Measurements from ENCODE around the gene UVSSA.

Gene UVSSA, protein sequence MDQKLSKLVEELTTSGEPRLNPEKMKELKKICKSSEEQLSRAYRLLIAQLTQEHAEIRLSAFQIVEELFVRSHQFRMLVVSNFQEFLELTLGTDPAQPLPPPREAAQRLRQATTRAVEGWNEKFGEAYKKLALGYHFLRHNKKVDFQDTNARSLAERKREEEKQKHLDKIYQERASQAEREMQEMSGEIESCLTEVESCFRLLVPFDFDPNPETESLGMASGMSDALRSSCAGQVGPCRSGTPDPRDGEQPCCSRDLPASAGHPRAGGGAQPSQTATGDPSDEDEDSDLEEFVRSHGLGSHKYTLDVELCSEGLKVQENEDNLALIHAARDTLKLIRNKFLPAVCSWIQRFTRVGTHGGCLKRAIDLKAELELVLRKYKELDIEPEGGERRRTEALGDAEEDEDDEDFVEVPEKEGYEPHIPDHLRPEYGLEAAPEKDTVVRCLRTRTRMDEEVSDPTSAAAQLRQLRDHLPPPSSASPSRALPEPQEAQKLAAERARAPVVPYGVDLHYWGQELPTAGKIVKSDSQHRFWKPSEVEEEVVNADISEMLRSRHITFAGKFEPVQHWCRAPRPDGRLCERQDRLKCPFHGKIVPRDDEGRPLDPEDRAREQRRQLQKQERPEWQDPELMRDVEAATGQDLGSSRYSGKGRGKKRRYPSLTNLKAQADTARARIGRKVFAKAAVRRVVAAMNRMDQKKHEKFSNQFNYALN

DNA sequence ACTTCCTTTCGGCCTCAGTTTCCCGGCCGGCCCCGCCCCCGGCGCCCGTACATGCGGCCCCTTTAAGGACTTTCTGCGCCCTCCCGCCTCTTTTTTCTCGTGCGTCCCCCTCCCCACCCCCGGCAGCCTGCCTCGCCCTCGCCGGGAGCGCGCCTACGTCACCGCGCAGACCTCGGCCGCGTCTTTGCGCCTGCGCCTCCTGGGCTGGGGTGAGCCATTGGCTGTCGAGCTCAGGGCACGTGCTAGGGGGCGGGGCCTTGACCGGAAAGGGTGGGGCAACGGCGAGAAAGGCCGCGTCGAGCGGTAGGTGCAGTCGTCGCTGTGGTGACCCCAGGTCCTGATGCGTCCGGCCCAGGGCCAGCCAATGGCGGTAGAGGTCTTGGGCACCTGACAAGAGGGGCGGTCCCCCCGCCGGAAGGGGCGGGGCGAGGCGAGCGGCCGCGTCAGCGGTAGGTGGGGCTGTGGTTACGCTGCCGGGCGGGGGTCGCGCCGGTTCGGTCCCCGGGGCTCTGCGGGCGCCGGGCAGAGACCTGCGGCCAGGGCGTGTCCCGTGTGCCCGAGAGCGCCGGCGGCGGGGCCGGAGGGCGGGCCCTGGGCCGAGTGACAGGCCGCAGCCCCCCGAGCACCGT, at the start of gene UVSSA:
Gene UVSSA (plus strand): TSS at position 428 of the 629 bp plus-strand sequence. CDS start 884 bp downstream, outside the sequence.
- H3K4me1 ChIP-seq (ENCODE audit: insufficient read depth, low read length) = peaks cover 3% of the 10 kb centered on the region; the same call in 1 of the 2 replicates
- H3K9me3 ChIP-seq (ENCODE audit: insufficient read depth, low read depth, low read length) = no peaks in the 10 kb centered on the region
- H3K4me3 ChIP-seq (ENCODE audit: low read length) = peak within 1 kb of the TSS; percentile 81
- H3K36me3 ChIP-seq (ENCODE audit: insufficient read depth, low read depth, low read length) = peaks cover 12% of the 10 kb centered on the region; the same call in 1 of the 2 replicates
- peak within 1 kb of the TSS; percentile 82; the same call in 1 of the 2 replicates for H3K9ac ChIP-seq (ENCODE audit: low read depth, low read length)
- H3K27me3 ChIP-seq (ENCODE audit: insufficient read depth, low read length) = no peaks in the 10 kb centered on the region
- H3K27ac ChIP-seq (ENCODE audit: low read length) = peak within 1 kb of the TSS; percentile 53

DNA sequence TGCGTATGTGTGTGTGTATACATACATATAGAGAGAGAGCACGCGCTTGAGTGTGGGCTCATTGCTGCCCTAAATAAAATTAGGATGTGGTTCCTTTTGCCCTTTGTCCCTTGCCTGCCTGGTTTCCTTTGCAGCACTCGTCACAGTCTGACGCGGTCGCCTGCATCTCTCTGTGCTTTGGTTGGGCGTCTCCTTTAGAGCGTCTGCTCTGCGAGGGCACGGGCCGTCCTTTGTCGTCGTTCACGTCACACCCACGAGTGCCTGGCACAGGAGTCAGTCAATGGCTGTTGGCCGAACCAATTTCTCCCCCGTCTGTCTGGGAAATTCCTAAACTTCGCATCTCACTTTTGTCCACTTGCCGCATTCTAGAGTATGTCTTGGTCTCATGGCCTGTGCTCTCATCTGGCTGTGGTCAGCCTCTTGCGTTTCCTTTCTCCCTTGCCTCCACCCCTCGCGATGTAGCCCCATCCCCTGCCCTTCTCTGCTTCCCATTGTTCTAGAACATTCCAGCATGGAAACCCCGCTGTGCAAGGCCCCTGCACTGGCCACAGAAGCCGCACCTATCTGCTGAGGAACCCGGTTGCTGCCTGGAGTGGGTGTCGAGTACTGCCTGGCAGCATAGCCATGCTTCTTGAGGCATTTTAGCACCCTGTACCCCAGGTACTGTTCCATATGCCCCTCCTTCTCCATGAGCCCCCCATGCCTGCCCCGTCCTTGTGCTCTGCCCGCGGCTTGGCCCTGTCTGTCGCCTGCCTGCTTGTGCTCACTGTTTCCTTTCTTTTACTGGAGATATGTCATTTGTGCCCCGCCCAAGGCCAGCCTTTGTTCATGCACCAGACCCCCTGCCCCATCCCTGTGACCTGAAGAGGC, 49.3 kb upstream of the UVSSA start:
- Histone ChIP-seq H3K36me3 (ENCODE audit: insufficient read depth, low read depth, low read length) (peaks cover 34% of the 10 kb centered on the region), H3K9ac (ENCODE audit: low read depth, low read length) (peak overlapping the region; percentile 13; the same call in 1 of the 2 replicates), H3K9me3 (ENCODE audit: insufficient read depth, low read depth, low read length) (no peaks in the 10 kb centered on the region), H3K27me3 (ENCODE audit: insufficient read depth, low read length) (no peaks in the 10 kb centered on the region), H3K27ac (ENCODE audit: low read length) (no peak overlapping the region), H3K4me1 (ENCODE audit: insufficient read depth, low read length) (peaks cover 5% of the 10 kb centered on the region), H3K4me3 (ENCODE audit: low read length) (no peak overlapping the region)

DNA sequence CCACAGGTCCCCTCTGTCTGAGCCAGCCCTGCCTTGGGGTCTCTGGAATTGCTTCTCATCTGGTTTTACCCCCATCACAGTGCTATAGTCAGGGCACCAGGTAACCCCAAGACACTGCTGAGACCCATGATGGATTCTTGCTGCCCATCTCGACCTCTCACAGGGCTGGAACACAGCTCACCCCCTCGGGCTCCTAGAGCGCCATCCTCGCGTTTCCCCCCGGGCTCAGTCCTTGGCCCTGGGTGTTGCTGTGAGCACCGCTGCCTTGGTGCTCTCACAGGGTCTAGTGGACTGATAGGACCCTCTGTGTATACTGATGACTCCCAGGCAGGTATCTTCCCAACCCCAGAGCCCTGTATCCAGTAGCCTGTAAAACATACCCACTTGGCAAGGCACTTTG, 48.5 kb upstream of the UVSSA start:
- Histone ChIP-seq H3K36me3 (ENCODE audit: insufficient read depth, low read depth, low read length) (peaks cover 34% of the 10 kb centered on the region), H3K9me3 (ENCODE audit: insufficient read depth, low read depth, low read length) (no peaks in the 10 kb centered on the region), H3K4me1 (ENCODE audit: insufficient read depth, low read length) (peaks cover 5% of the 10 kb centered on the region), H3K9ac (ENCODE audit: low read depth, low read length) (no peak overlapping the region), H3K4me3 (ENCODE audit: low read length) (no peak overlapping the region), H3K27me3 (ENCODE audit: insufficient read depth, low read length) (no peaks in the 10 kb centered on the region), H3K27ac (ENCODE audit: low read length) (no peak overlapping the region)

DNA sequence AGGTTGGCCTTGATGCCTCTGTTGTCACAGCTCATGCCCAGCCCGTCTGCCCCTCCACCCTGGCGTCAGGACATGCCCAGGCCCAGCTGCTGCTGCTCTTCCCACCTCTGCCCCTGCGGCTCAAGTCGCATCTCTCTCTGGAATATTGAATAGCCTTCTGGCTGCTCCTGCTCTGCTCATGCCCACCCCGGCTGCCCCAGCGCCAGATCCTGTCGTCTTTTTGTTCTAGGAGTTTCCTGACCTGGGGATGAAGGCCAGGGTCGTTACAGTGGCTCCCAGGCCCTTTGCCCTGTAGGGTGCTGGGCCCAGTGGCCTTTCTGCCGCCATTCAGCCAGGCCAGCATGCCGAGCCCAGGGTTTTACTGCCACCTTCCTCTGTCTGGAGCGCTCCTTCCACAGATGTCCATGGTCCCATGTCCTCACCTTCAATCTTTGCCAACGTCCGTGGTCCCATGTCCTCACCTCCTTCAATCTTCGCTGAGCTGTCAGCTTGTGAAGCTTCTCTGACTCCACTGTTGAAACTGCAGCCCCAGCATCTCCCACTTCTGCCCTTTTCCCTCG, 47.6 kb upstream of the UVSSA start:
- no peak overlapping the region for H3K27ac ChIP-seq (ENCODE audit: low read length)
- H3K4me1 ChIP-seq (ENCODE audit: insufficient read depth, low read length) = peaks cover 5% of the 10 kb centered on the region
- no peaks in the 10 kb centered on the region for H3K9me3 ChIP-seq (ENCODE audit: insufficient read depth, low read depth, low read length)
- H3K36me3 ChIP-seq (ENCODE audit: insufficient read depth, low read depth, low read length) = peaks cover 34% of the 10 kb centered on the region
- no peaks in the 10 kb centered on the region for H3K27me3 ChIP-seq (ENCODE audit: insufficient read depth, low read length)
- H3K9ac ChIP-seq (ENCODE audit: low read depth, low read length) = no peak overlapping the region
- no peak overlapping the region for H3K4me3 ChIP-seq (ENCODE audit: low read length)

DNA sequence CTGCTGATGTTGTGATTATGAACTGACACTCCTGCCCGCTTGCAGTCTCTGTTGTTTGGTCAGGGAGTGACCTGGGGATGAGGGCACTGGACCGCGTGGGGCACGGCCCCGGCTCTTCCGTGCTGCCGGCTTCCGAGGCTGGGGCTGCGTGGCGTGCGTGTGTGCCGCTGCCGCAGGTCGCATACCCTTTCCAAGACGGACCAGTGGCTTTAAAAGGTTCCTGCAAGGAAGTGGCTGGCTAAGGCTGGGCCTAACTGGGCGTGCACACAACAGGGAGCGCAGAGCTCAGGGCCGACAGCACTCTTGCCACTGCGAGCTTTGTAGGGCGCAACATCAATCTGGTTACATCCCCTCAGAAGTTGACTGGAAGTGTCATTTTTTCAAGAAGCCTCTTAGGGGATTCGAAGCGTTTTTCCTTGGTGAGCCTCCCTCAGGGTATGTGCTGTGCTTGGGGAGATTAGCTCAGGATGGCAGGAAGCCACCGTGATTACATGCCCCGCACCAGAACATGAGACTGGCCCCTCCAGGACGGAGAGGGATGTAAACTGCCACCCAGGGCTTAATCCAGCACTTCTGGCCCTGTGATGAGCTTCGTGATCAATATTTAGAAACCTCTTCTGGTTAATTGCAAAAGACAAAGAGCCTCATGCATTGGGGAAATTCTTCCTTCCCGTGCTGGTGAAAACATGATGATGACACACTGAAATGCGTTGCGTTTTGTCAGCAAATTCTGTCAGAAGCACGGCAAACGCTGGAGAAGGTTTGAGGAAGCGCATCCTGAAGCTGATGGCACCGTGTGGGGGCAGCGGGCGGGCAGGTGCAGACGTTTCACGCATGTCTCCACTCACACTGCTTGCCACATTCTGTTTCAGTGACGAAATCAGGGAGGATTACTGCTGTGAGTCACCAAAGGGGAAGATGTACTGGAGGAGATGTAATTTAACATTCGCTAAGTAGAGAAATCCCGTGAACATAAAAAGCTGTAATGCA, 46.2 kb upstream of the UVSSA start:
- Histone ChIP-seq H3K4me3 (ENCODE audit: low read length) (no peak overlapping the region), H3K9ac (ENCODE audit: low read depth, low read length) (no peak overlapping the region), H3K9me3 (ENCODE audit: insufficient read depth, low read depth, low read length) (no peaks in the 10 kb centered on the region), H3K36me3 (ENCODE audit: insufficient read depth, low read depth, low read length) (peaks cover 34% of the 10 kb centered on the region), H3K27me3 (ENCODE audit: insufficient read depth, low read length) (no peaks in the 10 kb centered on the region), H3K4me1 (ENCODE audit: insufficient read depth, low read length) (peaks cover 5% of the 10 kb centered on the region), H3K27ac (ENCODE audit: low read length) (no peak overlapping the region)

DNA sequence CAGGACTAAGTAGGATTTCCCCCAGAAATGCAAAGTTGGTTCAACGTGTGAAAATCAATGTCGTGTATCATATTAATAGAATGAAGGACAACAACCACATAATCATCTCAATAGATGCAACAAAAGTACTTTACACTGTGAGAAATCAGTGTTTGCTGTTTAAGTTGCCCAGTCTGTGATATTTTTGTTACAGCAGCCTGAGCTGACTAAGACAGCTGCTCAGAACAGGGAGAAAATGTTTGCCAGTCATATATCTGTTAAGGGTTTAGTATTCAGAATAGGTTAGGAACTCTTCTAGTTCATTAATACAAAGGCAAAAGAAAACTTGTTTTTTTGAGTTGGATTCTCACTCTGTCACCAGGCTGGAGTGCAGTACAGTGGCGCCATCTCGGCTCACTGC, 44.8 kb upstream of the UVSSA start:
- no peak overlapping the region for H3K9ac ChIP-seq (ENCODE audit: low read depth, low read length)
- no peak overlapping the region for H3K4me3 ChIP-seq (ENCODE audit: low read length)
- H3K4me1 ChIP-seq (ENCODE audit: insufficient read depth, low read length) = peaks cover 5% of the 10 kb centered on the region
- H3K27ac ChIP-seq (ENCODE audit: low read length) = no peak overlapping the region
- H3K27me3 ChIP-seq (ENCODE audit: insufficient read depth, low read length) = no peaks in the 10 kb centered on the region
- H3K9me3 ChIP-seq (ENCODE audit: insufficient read depth, low read depth, low read length) = no peaks in the 10 kb centered on the region
- peaks cover 28% of the 10 kb centered on the region for H3K36me3 ChIP-seq (ENCODE audit: insufficient read depth, low read depth, low read length)

DNA sequence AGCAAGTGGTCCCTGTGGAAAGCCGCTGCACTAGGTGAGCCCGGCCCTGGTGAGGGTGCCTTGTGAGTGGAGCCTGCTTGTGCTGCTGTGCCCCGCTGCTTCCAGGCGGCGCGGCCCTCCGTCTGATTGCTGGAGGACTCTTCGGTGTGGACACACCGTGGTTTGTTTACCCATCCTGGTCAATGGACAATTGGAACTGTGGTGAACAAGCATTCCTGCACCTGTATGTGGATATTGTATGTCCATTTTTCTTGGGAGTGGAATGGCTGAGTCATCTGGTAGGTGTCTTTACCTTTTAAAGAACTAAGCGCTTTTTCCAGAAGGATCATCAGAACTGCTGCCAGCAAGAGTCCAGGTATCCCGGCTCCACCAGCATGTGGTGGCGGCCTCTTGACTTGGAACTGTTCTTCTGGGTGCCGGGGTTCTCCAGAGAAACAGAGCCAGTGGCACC, 41.7 kb upstream of the UVSSA start:
- Histone ChIP-seq H3K9ac (ENCODE audit: low read depth, low read length) (no peak overlapping the region), H3K9me3 (ENCODE audit: insufficient read depth, low read depth, low read length) (no peaks in the 10 kb centered on the region), H3K27ac (ENCODE audit: low read length) (no peak overlapping the region), H3K36me3 (ENCODE audit: insufficient read depth, low read depth, low read length) (peaks cover 11% of the 10 kb centered on the region), H3K27me3 (ENCODE audit: insufficient read depth, low read length) (no peaks in the 10 kb centered on the region), H3K4me1 (ENCODE audit: insufficient read depth, low read length) (peaks cover 9% of the 10 kb centered on the region), H3K4me3 (ENCODE audit: low read length) (no peak overlapping the region)

DNA sequence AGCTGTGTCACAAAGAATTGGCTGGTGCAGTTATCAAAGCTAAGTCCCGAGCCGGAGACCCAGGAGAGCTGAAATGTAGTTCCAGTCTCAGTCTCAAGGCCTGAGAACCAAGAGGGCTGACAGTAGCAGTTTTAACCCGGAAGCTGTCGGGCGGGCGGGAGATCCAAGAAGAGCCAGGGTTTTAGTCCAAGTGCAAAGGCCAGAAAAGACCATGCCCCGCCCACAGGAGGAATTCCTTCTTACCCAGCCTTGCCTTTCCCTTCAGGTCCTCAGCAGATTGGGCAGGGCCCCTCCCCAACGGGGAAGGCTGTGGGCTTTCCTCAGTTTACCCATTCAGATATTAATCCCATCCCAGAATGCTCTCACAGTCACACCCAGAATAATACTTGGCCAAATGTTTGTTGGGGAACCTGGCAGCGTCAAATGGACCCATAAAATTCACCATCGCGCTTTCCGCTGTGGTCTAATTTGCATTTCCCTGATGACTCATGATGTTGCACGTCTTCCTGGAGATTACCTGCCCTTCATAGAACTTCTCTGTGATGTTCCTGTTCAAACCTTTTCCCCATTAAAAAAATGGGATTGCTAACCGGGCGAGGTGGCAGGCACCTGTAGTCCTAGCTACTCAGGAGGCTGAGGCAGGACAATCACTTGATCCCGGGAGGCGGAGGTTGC, 41.1 kb upstream of the UVSSA start:
- Histone ChIP-seq H3K36me3 (ENCODE audit: insufficient read depth, low read depth, low read length) (peaks cover 4% of the 10 kb centered on the region), H3K4me3 (ENCODE audit: low read length) (no peak overlapping the region), H3K27ac (ENCODE audit: low read length) (no peak overlapping the region), H3K9ac (ENCODE audit: low read depth, low read length) (no peak overlapping the region), H3K27me3 (ENCODE audit: insufficient read depth, low read length) (no peaks in the 10 kb centered on the region), H3K4me1 (ENCODE audit: insufficient read depth, low read length) (peaks cover 9% of the 10 kb centered on the region), H3K9me3 (ENCODE audit: insufficient read depth, low read depth, low read length) (no peaks in the 10 kb centered on the region)

DNA sequence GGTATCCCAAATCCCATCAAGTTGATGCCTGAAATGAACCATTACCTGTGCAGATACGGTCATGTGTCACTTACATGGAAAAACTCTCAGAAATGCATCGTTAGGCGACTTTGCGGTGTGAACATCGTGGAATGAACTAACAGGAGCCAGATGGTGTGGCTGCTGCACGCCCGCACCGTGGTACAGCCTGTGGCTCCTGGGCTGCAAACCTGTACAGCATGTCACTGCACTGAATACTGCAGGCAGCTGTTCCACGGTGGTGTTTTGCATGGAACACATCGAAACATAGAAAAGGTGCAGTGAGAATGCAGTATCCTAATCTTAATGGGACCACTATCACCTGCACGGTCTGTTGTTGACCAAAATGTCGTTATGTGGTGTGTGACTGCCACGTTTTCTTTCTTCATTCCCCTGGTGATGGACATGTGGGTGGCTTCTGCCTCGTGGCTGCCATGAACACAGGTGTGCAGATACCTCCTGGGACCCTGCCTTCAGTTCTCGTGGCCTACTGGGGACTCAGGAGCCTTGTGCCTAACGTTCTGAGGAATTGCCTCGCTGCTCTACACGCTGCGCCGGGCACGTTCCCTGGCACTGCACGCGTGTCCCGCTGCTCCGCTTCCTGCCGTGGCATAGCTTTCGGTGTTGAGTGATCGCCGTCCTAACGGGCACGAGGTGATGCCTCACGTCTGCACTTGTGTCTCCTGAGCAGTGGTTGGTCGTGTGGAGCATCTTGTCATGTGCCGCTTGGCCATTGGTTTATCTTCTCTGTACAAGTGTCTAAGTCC, 38.9 kb upstream of the UVSSA start:
- Histone ChIP-seq H3K4me3 (ENCODE audit: low read length) (no peak overlapping the region), H3K36me3 (ENCODE audit: insufficient read depth, low read depth, low read length) (peaks cover 16% of the 10 kb centered on the region), H3K27me3 (ENCODE audit: insufficient read depth, low read length) (no peaks in the 10 kb centered on the region), H3K9ac (ENCODE audit: low read depth, low read length) (peak overlapping the region; percentile 77; the same call in 1 of the 2 replicates), H3K27ac (ENCODE audit: low read length) (no peak overlapping the region), H3K9me3 (ENCODE audit: insufficient read depth, low read depth, low read length) (no peaks in the 10 kb centered on the region), H3K4me1 (ENCODE audit: insufficient read depth, low read length) (peaks cover 9% of the 10 kb centered on the region)
